H1 (cell line): ENCODE measurements around the gene COLEC12. TPM values are rescaled to one million over a fixed set of nuclear protein-coding genes. Genes with fewer than 3 reads are reported as not detected.

Experiments
- CTCF ChIA-PET: fragments of 300-600 bp; sonication (Branson Sonifier 250); formaldehyde crosslinking; loops from one replicate; lab custom pipeline; 2021; ENCODE audit not compliant: partially characterized antibody; lab: Charles Lee
- POLR2A ChIA-PET: fragments of 300-600 bp; sonication (Branson Sonifier 250); formaldehyde crosslinking; loops from one replicate; lab custom pipeline; 2021; ENCODE audit warnings: inconsistent platforms; ENCODE audit not compliant: partially characterized antibody; lab: Charles Lee
- DNase-seq, 2 experiments: peaks; one replicate each; pipeline versions ENCODE4 v3.0.0 to v3.0.0-alpha.2; 2010 to 2022; ENCODE audit warnings: low spot score in 2 of 2, low read depth in 1 of 2, mixed read lengths in 1 of 2
- FAIRE-seq: peaks from 2 replicates; lab custom pipeline; 2011; peaks lifted over from hg19 to GRCh38; lab: Jason Lieb, UNC
- H2AFZ ChIP-seq: 2 replicates; pipeline ENCODE4 v1.8.1; 2012; ENCODE audit warnings: low read length, inconsistent platforms
- H2AK5ac ChIP-seq: 2 replicates; pipeline ENCODE4 v1.6.1; 2013; ENCODE audit warnings: low read depth, low read length
- H2BK120ac ChIP-seq: replicated peaks from 2 replicates; pipeline ENCODE3; 2013; ENCODE audit warnings: low read depth, low read length, inconsistent platforms
- H2BK12ac ChIP-seq: 2 replicates; pipeline ENCODE4 v1.6.1; 2013; ENCODE audit warnings: low read depth, low read length
- H2BK15ac ChIP-seq: 2 replicates; pipeline ENCODE4 v1.6.1; 2013; ENCODE audit warnings: low read length
- H2BK20ac ChIP-seq: 2 replicates; pipeline ENCODE4 v1.6.1; 2013; ENCODE audit warnings: low read length
- H2BK5ac ChIP-seq: 2 replicates; pipeline ENCODE4 v1.6.1; 2013; ENCODE audit warnings: low read depth, low read length
- H3K14ac ChIP-seq: 2 replicates; pipeline ENCODE4 v1.6.1; 2013; ENCODE audit warnings: inconsistent platforms; ENCODE audit not compliant: insufficient read length
- H3K18ac ChIP-seq: 2 replicates; pipeline ENCODE4 v1.6.1; 2013; ENCODE audit warnings: low read length; ENCODE audit errors: extremely low read depth
- H3K23ac ChIP-seq: 2 replicates; pipeline ENCODE4 v1.6.1; 2013; ENCODE audit warnings: inconsistent platforms; ENCODE audit not compliant: insufficient read length
- H3K23me2 ChIP-seq: 2 replicates; pipeline ENCODE4 v1.6.1; 2013; ENCODE audit warnings: low read depth, low read length
- H3K27ac ChIP-seq: 2 replicates; pipeline ENCODE4 v1.6.1; 2011; ENCODE audit warnings: low read depth, low read length, inconsistent platforms
- H3K27me3 ChIP-seq, 4 experiments: replicated peaks in 1 of 4; 1 replicate in 1 of 4; 2 replicates in 3 of 4; pipeline versions ENCODE4 v1.6.1 to v1.8.1; 2011 to 2013; ENCODE audit warnings: low read length in 3 of 4, mild to moderate bottlenecking in 3 of 4, inconsistent platforms in 2 of 4, mixed read lengths in 2 of 4, moderate library complexity in 1 of 4; ENCODE audit not compliant: control insufficient read depth in 3 of 4, insufficient read depth in 3 of 4; ENCODE audit errors: extremely low read depth in 1 of 4
- H3K36me3 ChIP-seq, 4 experiments: 2 replicates each; pipeline versions ENCODE4 v1.6.1 to v1.8.1; 2011 to 2013; ENCODE audit warnings: mild to moderate bottlenecking in 4 of 4, low read length in 3 of 4, moderate library complexity in 2 of 4, control low read depth in 1 of 4, inconsistent platforms in 1 of 4; ENCODE audit not compliant: insufficient read depth in 4 of 4, control insufficient read depth in 2 of 4
- H3K4ac ChIP-seq: replicated peaks from 2 replicates; pipeline ENCODE3; 2013; ENCODE audit warnings: low read length, low read depth, mixed read lengths, inconsistent platforms; ENCODE audit not compliant: insufficient read length
- H3K4me1 ChIP-seq, 4 experiments: replicated peaks in 1 of 4; 1 replicate in 1 of 4; 2 replicates in 3 of 4; pipeline versions ENCODE4 v1.6.1 to v1.8.1; 2011 to 2013; ENCODE audit warnings: low read length in 3 of 4, inconsistent platforms in 2 of 4, mixed read lengths in 1 of 4; ENCODE audit not compliant: insufficient read depth in 4 of 4, control insufficient read depth in 3 of 4
- H3K4me2 ChIP-seq, 2 experiments: 2 replicates each; pipeline versions ENCODE4 v1.6.1 to v1.8.1; 2011 to 2013; ENCODE audit warnings: low read depth in 2 of 2, low read length in 2 of 2, control low read depth in 1 of 2, inconsistent platforms in 1 of 2, mild to moderate bottlenecking in 1 of 2; ENCODE audit not compliant: insufficient read depth in 1 of 2
- H3K4me3 ChIP-seq, 4 experiments: fragments of 200-600, 300-600 bp in 1 of 4; sonication (generic), shearing (Covaris generic), sonication (Bioruptor Twin) in 1 of 4; 2 replicates each; pipeline versions ENCODE4 v1.5.1 to v1.8.1; 2011 to 2016; ENCODE audit warnings: low read length in 4 of 4, low read depth in 3 of 4, control low read depth in 2 of 4, inconsistent platforms in 2 of 4, mild to moderate bottlenecking in 2 of 4, mixed read lengths in 1 of 4, moderate library complexity in 1 of 4; ENCODE audit not compliant: insufficient read depth in 2 of 4; ENCODE audit errors: extremely low read depth in 1 of 4
- H3K56ac ChIP-seq: replicated peaks from 2 replicates; pipeline ENCODE3; 2013; ENCODE audit warnings: low read depth, mild to moderate bottlenecking, mixed read lengths, low read length, inconsistent platforms; ENCODE audit not compliant: insufficient read length
- H3K79me1 ChIP-seq: 2 replicates; pipeline ENCODE4 v1.6.1; 2013; ENCODE audit warnings: low read depth, low read length, control low read depth
- H3K79me2 ChIP-seq, 2 experiments: 2 replicates each; pipeline versions ENCODE4 v1.6.1 to v1.8.1; 2012 to 2013; ENCODE audit warnings: low read length in 2 of 2, mild to moderate bottlenecking in 2 of 2, inconsistent platforms in 1 of 2; ENCODE audit not compliant: insufficient read depth in 2 of 2, control insufficient read depth in 1 of 2
- H3K9ac ChIP-seq, 4 experiments: replicated peaks in 1 of 4; 1 replicate in 1 of 4; 2 replicates in 3 of 4; pipeline versions ENCODE4 v1.6.1 to v1.8.1; 2011 to 2013; ENCODE audit warnings: low read depth in 3 of 4, low read length in 3 of 4, control low read depth in 2 of 4, mild to moderate bottlenecking in 2 of 4, moderate library complexity in 2 of 4, inconsistent platforms in 1 of 4; ENCODE audit errors: extremely low read depth in 1 of 4
- H3K9me3 ChIP-seq, 2 experiments: 2 replicates each; pipeline versions ENCODE4 v1.6.1 to v1.8.1; 2012 to 2013; ENCODE audit warnings: mild to moderate bottlenecking in 2 of 2, moderate library complexity in 2 of 2, control low read depth in 1 of 2, inconsistent platforms in 1 of 2, low read depth in 1 of 2, low read length in 1 of 2, mixed read lengths in 1 of 2; ENCODE audit not compliant: insufficient read depth in 2 of 2
- H4K20me1 ChIP-seq, 2 experiments: replicated peaks in 1 of 2; 2 replicates each; pipeline versions ENCODE3 to v1.8.1; 2011 to 2013; ENCODE audit warnings: inconsistent platforms in 2 of 2, low read length in 2 of 2, mild to moderate bottlenecking in 1 of 2; ENCODE audit not compliant: insufficient read depth in 2 of 2, control insufficient read depth in 1 of 2
- H4K5ac ChIP-seq: 2 replicates; pipeline ENCODE4 v1.6.1; 2013; ENCODE audit warnings: low read length, low read depth, mixed read lengths, inconsistent platforms; ENCODE audit not compliant: insufficient read length
- H4K8ac ChIP-seq: 2 replicates; pipeline ENCODE4 v1.8.0; 2013; ENCODE audit warnings: mild to moderate bottlenecking, moderate library complexity, low read length, inconsistent platforms; ENCODE audit not compliant: insufficient read depth; ENCODE audit errors: extremely low read depth
- H4K91ac ChIP-seq: replicated peaks from 2 replicates; pipeline ENCODE3; 2013; ENCODE audit warnings: low read length, mixed read lengths, inconsistent platforms; ENCODE audit not compliant: insufficient read length
- CTBP2 ChIP-seq: IDR thresholded peaks from 2 replicates; pipeline ENCODE4 v1.7.0; 2011; ENCODE audit warnings: borderline replicate concordance, mild to moderate bottlenecking, moderate library complexity, mixed read lengths, low read length; ENCODE audit not compliant: insufficient read depth, insufficient read length
- JUN ChIP-seq: IDR thresholded peaks from 2 replicates; pipeline ENCODE4 v1.6.1; 2011; ENCODE audit warnings: low read depth, mild to moderate bottlenecking, improper control_type of control experiment, low read length
- SIX5 ChIP-seq: IDR thresholded peaks from 2 replicates; pipeline ENCODE4 v1.6.1; 2011; ENCODE audit warnings: mild to moderate bottlenecking, low read depth, low read length
- SUZ12 ChIP-seq: fragments of 200-600 bp; sonication (generic); IDR thresholded peaks from 2 replicates; pipeline ENCODE4 v1.6.1; 2012; ENCODE audit warnings: mild to moderate bottlenecking, inconsistent platforms, low read length, moderate library complexity, mixed read lengths
- WGBS, 2 experiments: shearing (Covaris generic) in 1 of 2; methylation state at CpG; one replicate each; pipeline versions ENCODE4 v1.1.6 to v1.1.7; 2013 to 2015; ENCODE audit warnings: low lambda C conversion rate in 2 of 2, mixed read lengths in 2 of 2, inconsistent platforms in 1 of 2, low coverage in 1 of 2, missing lambda C conversion rate in 1 of 2; ENCODE audit not compliant: insufficient replicate concordance in 2 of 2, insufficient coverage in 1 of 2, insufficient read length in 1 of 2; ENCODE audit errors: extremely low coverage in 1 of 2, missing lambda C conversion rate in 1 of 2; 5-methylcytosine and 5-hydroxymethylcytosine counted together
- polyA plus RNA-seq, 7 experiments: library from polyadenylated mRNA; depleted of rRNA in 3 of 7; stranded (reverse) in 5 of 7; unstranded in 2 of 7; fragments of >200 nt in 5 of 7; fragments of 200-250 nt in 2 of 7; gene quantifications; 1 replicate in 5 of 7; 2 replicates in 1 of 7; 4 replicates in 1 of 7; pipeline versions ENCODE4 v1.2.1 to v1.2.3, GENCODE V29; 2011 to 2013; ENCODE audit warnings: missing spikeins in 2 of 7, mixed read lengths in 2 of 7
- total RNA-seq: library from RNA; stranded (reverse); fragmentation: NEBNext Ultra II Directional; extraction: Animal tissue kit (Norgen Biotek cat#: 25700); gene quantifications from 2 replicates; pipeline ENCODE4 v1.2.1, GENCODE V29; 2021
- TF ChIP-seq, protein P1 (sequence below), 3 experiments: IDR thresholded peaks; 1 replicate in 2 of 3; 2 replicates in 1 of 3; pipeline versions ENCODE4 v1.5.1 to v1.6.1; 2011; ENCODE audit warnings: low read length in 3 of 3, mild to moderate bottlenecking in 3 of 3, inconsistent platforms in 2 of 3, low read depth in 1 of 3, moderate library complexity in 1 of 3; ENCODE audit not compliant: insufficient read depth in 1 of 3; ENCODE audit errors: control extremely low read depth in 1 of 3

COLEC12 gene
- total and polyA plus RNA-seq, 2 of the 8 experiments (the other 6 are each of a cell fraction or from before 2014, with no cell fraction given) = 0.44 to 2.3 TPM

GRCh38 chr18:362311-363290 is 137.9 kb downstream of the COLEC12 start:
- Histone ChIP-seq H3K79me2 (no peaks in the 10 kb centered on the region), H4K5ac (no peak overlapping the region), H3K9me3 (no peaks in the 10 kb centered on the region), H3K56ac (no peak overlapping the region), H2BK20ac (no peak overlapping the region), H3K14ac (no peak overlapping the region), H2BK12ac (no peak overlapping the region), H4K8ac (no peak overlapping the region), H2BK120ac (no peak overlapping the region), H3K23ac (no peak overlapping the region), H3K27ac (no peak overlapping the region), H4K91ac (no peak overlapping the region), H3K9ac (no peak overlapping the region; a peak in 1 of 7 replicates), H3K4me2 (no peak overlapping the region), H2BK5ac (no peak overlapping the region), H3K4me3 (no peak overlapping the region), H3K4me1 (peaks cover 5 to 19% (median 15%) of the 10 kb centered on the region in 4 experiments), H2AK5ac (no peak overlapping the region), H3K36me3 (no peaks in the 10 kb centered on the region), H3K79me1 (no peaks in the 10 kb centered on the region), H3K27me3 (no peaks in the 10 kb centered on the region), H3K4ac (no peak overlapping the region), H3K23me2 (no peaks in the 10 kb centered on the region), H4K20me1 (no peaks in the 10 kb centered on the region), H3K18ac (no peak overlapping the region), H2AFZ (peak overlapping the region; percentile 64; the same call in 1 of the 2 replicates), H2BK15ac (no peak overlapping the region)
- no peak for DNase-seq
- POLR2A ChIA-PET = no interaction called here
- no peak for FAIRE-seq
- CTCF ChIA-PET = interaction anchor here (0.6 to 1.6 kb wide), 6 partner anchors 9 to 262 kb away, joined by 3 to 5 read pairs (median 4); no protein-coding TSS in a partner anchor
- 65% methylated on average over 12 of the region's 12 CpGs; no CpG with 5 or more reads in 1 of the 2 experiments for WGBS, 2 experiments
- TF ChIP-seq SIX5 (no peak), SUZ12 (no peak), JUN (no peak), CTBP2 (no peak)
- TF ChIP-seq, protein P1, sequence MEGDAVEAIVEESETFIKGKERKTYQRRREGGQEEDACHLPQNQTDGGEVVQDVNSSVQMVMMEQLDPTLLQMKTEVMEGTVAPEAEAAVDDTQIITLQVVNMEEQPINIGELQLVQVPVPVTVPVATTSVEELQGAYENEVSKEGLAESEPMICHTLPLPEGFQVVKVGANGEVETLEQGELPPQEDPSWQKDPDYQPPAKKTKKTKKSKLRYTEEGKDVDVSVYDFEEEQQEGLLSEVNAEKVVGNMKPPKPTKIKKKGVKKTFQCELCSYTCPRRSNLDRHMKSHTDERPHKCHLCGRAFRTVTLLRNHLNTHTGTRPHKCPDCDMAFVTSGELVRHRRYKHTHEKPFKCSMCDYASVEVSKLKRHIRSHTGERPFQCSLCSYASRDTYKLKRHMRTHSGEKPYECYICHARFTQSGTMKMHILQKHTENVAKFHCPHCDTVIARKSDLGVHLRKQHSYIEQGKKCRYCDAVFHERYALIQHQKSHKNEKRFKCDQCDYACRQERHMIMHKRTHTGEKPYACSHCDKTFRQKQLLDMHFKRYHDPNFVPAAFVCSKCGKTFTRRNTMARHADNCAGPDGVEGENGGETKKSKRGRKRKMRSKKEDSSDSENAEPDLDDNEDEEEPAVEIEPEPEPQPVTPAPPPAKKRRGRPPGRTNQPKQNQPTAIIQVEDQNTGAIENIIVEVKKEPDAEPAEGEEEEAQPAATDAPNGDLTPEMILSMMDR (IDR thresholded peaks at IDR 0.05; ENCODE audit: control extremely low read depth in 1 of 3, insufficient read depth in 1 of 3, low read depth in 1 of 3, low read length in 3 of 3) = no peak
